Activated CD8-positive, alpha-beta memory T cell treated with anti-CD3 and anti-CD28 coated beads for 36 hours (primary cell): ENCODE measurements around the gene DCUN1D2. TPM values are rescaled to one million over a fixed set of nuclear protein-coding genes. Genes with fewer than 3 reads are reported as not detected.
"Not testable (repeated sequence)": the region's sequence is repeated elsewhere in the genome, so short reads cannot be mapped to it uniquely, and the experiment has no call there.

Experiments
- CTCF ChIA-PET: fragments of 350-600 bp; sonication (Branson Sonifier 250); formaldehyde crosslinking; loops from one replicate; lab custom pipeline; 2021; ENCODE audit warnings: antibody characterized with exemption; lab: Charles Lee
- POLR2A ChIA-PET: fragments of 350-600 bp; sonication (Branson Sonifier 250); formaldehyde crosslinking; loops from one replicate; lab custom pipeline; 2021; ENCODE audit warnings: antibody characterized with exemption; lab: Charles Lee
- total RNA-seq, 2 experiments: library from RNA; stranded (reverse); gene quantifications; one replicate each; pipeline ENCODE4 v1.2.3, GENCODE V29; 2021

DCUN1D2 gene
- total RNA-seq, 2 experiments from 2014 or later: 13.5 to 17.3 TPM

GRCh38 chr13:113452942-113453901 is 37.3 kb downstream of the DCUN1D2 start, which contains the start of gene ADPRHL1:
ADPRHL1 (minus strand) TSS chr13:113453488; CDS start chr13:113453437, 51 bp downstream.
- CTCF ChIA-PET: interaction anchor here (0.6 kb wide), 1 partner anchor 38 kb away, joined by 4 read pairs; the partner anchor contains the start of gene DCUN1D2
- POLR2A ChIA-PET: no interaction called here

GRCh38 chr13:113452466-113452865 is 38.0 kb downstream of the DCUN1D2 start:
- POLR2A ChIA-PET: no interaction called here
- CTCF ChIA-PET: no interaction called here

GRCh38 chr13:113451951-113452421 is 38.5 kb downstream of the DCUN1D2 start:
- CTCF ChIA-PET: interaction anchor here (0.9 kb wide), 1 partner anchor 14 kb away, joined by 3 read pairs; no protein-coding TSS in a partner anchor
- POLR2A ChIA-PET: no interaction called here

GRCh38 chr13:113450861-113451620 is 39.5 kb downstream of the DCUN1D2 start:
- CTCF ChIA-PET: interaction anchor here (0.9 kb wide), 1 partner anchor 15 kb away, joined by 3 read pairs; no protein-coding TSS in a partner anchor
- POLR2A ChIA-PET: interaction anchor here (0.6 kb wide), 1 partner anchor 30 kb away, joined by 4 read pairs; no protein-coding TSS in a partner anchor

- POLR2A ChIA-PET, CTCF ChIA-PET: not testable (repeated sequence)
Measured at GRCh38 chr13:113450348-113450744, 40.2 kb downstream of the DCUN1D2 start.

GRCh38 chr13:113449693-113450347 is 40.7 kb downstream of the DCUN1D2 start:
- POLR2A ChIA-PET: no interaction called here
- CTCF ChIA-PET: no interaction called here

- ChIA-PET POLR2A (no interaction called here), CTCF (no interaction called here)
Measured at GRCh38 chr13:113448885-113449692, 41.4 kb downstream of the DCUN1D2 start.

- ChIA-PET POLR2A (no interaction called here), CTCF (no interaction called here)
Measured at GRCh38 chr13:113448545-113448884, 42.0 kb downstream of the DCUN1D2 start.

GRCh38 chr13:113447596-113447995 is 42.9 kb downstream of the DCUN1D2 start:
- CTCF ChIA-PET: no interaction called here
- POLR2A ChIA-PET: no interaction called here

- ChIA-PET POLR2A (no interaction called here), CTCF (no interaction called here)
Measured at GRCh38 chr13:113446488-113446854, 44.0 kb downstream of the DCUN1D2 start.

- CTCF ChIA-PET: interaction anchor here (1.1 kb wide), 1 partner anchor 11 kb away, joined by 3 read pairs; no protein-coding TSS in a partner anchor
Measured at GRCh38 chr13:113445791-113446487, 44.6 kb downstream of the DCUN1D2 start.

GRCh38 chr13:113443991-113444390 is 46.5 kb downstream of the DCUN1D2 start:
- CTCF ChIA-PET: no interaction called here
- POLR2A ChIA-PET: no interaction called here

More at GRCh38 chr13:113445791-113446487, 44.6 kb downstream of the DCUN1D2 start:
- POLR2A ChIA-PET: no interaction called here

GRCh38 chr13:113442985-113443362 is 47.5 kb downstream of the DCUN1D2 start:
- POLR2A ChIA-PET: no interaction called here
- CTCF ChIA-PET: no interaction called here

GRCh38 chr13:113442354-113442984 is 48.0 kb downstream of the DCUN1D2 start:
- ChIA-PET POLR2A (no interaction called here), CTCF (no interaction called here)

- ChIA-PET POLR2A (no interaction called here), CTCF (no interaction called here)
Measured at GRCh38 chr13:113441661-113442060, 48.9 kb downstream of the DCUN1D2 start.

GRCh38 chr13:113437408-113438010 is 53.0 kb downstream of the DCUN1D2 start:
- POLR2A ChIA-PET: interaction anchor here (0.5 kb wide), 1 partner anchor 28 kb away, joined by 4 read pairs; no protein-coding TSS in a partner anchor
- CTCF ChIA-PET: no interaction called here

- POLR2A ChIA-PET: interaction anchor here (0.5 kb wide), 1 partner anchor 27 kb away, joined by 4 read pairs; no protein-coding TSS in a partner anchor
- CTCF ChIA-PET: not testable (repeated sequence)
Measured at GRCh38 chr13:113436866-113437265, 53.6 kb downstream of the DCUN1D2 start.
